HG03159 (cell line): Measurements from ENCODE around the gene C1orf210.
A peak's percentile ranks its signal among the peaks of the same experiment; 100 is the strongest.

ENCODE experiments used
- ATAC-seq: cut with Tn5 transposase; IDR thresholded peaks from one replicate; pipeline ENCODE4 v1.9.1; 2021; ENCODE audit warnings: mild to moderate bottlenecking, moderate library complexity; ENCODE audit not compliant: unreplicated experiment

C1orf210 gene

DNA sequence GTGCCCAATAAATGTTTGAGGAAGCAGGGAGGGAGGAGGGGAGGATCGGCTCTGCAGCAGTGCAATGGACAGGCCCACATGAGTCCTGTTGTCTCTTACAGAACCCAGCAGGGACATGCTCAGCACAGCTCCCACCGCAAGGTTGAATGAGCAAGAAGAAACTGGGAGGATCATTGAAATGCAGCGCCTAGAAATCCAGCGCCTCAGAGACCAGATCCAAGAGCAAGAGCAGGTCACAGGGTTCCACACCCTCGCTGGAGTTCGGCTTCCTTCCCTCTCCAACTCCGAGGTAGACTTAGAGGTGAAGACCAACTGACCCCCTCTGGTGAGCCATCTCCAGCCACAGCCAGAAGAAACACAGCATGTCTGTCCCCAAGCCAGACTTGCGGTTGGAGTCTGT, 31.5 kb downstream of the C1orf210 start:
- ATAC-seq: no peak

DNA sequence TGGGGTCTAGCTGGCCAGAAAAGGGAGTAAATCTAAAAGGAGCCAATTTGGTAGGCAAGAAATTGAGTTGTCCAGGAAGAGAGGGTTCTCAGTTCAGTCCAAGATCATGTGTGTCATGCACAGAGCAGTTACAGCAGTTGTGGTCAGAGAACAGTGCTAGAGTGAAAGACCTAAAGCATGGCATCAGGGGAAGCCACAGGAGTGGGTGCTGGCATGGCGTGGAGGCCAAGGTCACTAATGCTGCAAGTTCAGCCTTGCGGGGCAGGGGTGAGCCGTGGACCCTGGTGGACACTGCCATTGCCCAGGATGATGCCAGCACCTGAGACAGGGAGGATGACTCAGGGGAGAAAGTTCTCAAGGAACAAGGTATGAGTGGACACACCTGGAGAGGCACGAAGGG, 32.2 kb downstream of the C1orf210 start:
- ATAC-seq: no peak

DNA sequence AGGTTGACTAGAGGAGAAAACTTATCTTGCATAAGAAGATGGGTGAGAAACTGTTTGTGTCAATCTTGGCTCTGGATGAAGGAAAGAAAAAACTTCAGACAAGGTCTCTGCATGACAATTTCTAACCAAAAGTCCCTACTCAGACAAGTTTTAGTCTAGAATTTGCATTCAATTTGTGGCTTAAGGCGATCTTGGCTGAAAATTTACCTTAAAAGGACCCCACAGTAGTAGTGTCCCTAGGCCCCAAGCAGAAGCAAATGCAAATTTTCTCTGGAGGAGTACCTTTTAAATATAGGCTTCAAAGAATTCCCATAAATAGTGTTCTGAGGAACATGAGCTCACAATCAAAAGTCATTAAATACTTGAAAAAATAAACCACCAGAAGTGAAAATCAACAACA, 33.2 kb downstream of the C1orf210 start:
- ATAC-seq: no peak

DNA sequence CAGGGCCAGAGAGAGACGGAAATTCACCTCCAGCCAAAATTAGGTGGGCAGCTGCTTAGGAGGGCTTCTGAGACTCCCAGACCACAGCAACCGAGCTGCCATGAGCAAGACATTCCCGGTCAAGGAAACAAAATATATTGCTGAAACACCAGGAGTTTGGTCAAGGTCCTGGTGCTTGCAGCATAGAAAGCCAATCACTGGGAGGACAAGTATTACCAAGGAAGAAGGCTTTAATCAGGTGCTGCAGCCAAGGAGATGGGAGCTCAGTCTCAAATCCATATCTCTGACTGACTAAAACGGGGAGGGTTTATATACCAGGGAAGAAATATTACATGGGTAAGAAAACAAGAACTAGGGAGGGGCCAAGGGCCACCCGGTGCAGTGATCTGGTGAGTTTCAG, 34.4 kb downstream of the C1orf210 start:
- no peak for ATAC-seq

DNA sequence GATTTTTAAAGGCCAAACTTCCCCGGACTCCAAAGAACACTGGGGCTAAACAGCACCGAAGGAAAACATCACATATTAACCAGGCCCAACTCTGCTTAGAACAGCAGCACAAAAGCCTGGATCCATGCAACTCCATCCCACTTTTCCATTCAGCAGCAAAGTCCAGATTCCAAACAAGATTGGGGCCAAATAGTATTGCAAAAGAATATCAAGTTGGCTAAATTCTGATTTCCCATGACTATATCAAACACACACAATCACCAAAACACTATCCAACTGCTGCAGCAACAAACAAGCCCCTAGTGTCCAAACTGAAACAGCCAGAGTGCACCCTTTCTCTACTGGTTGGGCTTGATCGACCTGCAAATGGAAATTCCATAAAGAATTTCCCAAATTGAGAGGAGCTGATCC, 35.0 kb downstream of the C1orf210 start:
- no peak for ATAC-seq

DNA sequence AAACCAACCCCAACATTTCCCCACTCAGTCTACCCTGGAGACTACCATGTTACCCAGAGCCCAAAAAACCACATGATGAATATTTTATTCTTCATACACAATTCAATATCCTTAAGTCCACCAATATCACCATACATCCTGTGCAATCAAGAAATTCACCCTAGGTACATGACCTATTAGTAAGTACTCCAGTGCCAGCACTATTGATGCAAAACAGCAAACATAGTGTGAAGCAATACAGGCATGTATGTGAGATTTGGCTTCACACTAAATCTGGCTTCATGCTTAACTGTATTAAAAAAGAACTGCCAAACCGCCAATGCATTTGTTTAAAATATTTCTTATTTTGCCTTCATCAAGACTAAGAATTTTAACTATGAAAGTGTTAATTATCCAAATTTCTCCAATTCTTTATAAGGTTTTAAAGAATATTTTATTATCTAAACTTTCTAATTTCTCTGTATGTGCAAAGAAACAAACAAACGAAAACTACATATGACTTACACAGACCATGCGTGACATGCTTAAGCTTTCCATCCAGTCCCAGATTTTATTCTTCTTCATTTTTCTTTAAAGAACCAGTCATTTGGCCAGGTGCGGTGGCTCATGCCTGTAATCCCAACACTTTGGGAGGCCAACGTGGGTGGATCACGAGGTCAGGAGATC, 38.0 kb downstream of the C1orf210 start:
- ATAC-seq: no peak

DNA sequence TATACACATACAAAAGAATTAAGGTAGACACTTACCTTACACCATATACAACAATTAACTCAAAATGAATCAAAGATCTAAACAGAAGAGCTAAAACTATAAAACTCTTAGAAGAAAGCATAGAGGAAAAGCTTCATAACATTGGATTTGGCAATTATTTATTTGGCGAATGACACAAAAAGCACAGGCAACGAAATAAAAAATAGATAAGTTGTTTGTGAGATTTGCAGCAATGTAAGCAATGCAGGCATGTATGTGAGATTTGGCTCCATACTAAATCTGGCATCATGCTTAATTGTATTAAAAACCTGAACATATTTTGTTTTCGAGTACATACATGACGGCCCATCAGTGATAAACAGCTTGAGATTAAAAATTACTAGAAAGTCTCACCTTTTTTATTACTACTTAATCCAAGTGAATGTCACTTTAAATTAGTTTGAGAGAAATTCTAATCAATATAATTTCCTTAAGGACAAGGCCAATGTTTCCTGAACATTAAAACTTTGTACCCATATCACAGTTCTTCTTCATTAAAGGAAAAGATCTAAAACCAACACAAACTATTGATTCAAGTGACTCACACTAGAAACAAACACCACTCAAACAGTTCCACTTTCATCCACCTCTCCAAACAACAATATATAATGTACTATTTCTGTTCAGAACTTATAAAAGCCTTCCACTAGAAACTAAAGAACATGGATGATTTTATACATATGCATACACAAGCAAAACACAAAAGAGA, 38.7 kb downstream of the C1orf210 start:
- ATAC-seq: no peak

DNA sequence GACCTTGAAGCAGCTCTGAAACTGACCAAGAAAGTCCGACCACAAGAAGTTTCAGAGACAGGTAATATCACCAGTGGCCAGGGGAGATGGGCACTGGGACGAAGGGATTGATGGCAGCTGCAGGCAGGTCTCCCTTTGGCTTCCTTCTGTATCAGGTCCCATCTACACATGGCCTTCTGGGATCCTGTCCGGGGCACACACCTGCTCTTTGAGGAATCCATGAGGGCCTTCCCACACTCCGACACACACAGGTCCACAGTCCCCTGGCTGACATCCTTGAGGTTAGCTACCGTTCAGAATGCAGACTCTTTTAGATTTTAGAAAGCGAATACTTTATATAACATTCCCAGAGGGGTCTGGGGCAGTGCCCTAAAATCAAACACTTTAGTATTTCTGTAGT, 42.1 kb downstream of the C1orf210 start:
- no peak for ATAC-seq

DNA sequence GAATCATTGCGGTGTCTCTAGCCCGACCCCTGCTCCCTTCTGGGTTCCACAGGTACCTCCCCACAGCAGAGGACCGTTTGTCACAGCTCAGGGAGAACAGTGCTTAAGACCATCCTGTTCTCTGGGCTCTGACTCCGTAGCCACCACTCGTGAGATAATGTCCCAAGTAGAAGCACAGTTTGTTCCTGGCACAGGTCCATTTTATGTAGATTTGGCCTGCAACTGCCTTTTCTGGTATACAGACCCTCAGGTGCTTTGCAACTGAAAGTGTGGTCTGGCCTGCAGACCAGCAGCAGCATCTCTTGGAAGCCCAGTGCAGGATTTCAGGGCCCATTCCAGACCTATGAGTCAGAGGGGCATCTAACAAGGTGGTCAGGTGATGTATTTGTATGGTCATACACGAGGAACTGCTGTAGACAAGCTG, 44.0 kb downstream of the C1orf210 start:
- no peak for ATAC-seq

DNA sequence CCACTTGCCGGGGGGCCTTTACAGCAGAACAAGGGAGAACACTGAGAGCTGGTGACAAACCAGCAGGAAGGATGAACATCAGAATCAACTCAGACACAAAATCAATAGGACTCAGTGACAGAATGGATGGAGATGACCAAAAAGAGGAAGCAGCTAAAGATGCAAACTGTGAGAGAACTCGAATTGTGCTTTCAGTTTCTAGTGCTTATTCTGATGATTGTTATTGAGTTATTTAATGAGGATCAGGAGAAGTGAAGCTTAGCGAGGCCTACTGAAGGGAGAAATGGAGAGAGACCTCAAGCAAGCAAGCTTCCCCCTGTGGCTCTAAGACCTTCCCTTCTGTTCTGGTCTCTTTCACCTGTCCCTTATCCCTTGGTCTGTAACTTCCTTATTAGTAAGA, 45.9 kb downstream of the C1orf210 start:
- ATAC-seq: peak; percentile 89

DNA sequence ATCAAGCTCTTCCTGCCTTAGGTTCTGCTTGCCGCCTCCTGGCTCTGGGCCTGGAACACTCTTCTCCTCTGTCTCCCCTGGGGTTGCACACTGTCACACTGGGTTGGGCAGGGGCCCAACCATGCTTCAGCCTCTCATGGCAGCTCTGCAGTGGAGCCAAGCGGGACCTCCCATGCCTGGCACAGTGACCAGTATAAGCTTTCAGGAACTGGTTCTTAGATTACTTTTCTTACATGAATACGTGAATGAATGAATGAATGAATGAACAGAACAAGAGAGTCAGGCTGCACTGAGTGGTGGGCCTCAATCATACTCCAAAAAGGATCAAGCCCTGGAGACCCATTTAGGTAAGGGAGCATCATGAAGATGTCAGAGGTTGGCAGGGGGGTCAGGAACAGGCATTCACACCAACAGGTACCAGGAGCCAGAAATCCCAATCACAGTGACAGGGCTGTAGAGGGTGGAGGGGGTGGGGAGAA, 46.4 kb downstream of the C1orf210 start:
- no peak for ATAC-seq

DNA sequence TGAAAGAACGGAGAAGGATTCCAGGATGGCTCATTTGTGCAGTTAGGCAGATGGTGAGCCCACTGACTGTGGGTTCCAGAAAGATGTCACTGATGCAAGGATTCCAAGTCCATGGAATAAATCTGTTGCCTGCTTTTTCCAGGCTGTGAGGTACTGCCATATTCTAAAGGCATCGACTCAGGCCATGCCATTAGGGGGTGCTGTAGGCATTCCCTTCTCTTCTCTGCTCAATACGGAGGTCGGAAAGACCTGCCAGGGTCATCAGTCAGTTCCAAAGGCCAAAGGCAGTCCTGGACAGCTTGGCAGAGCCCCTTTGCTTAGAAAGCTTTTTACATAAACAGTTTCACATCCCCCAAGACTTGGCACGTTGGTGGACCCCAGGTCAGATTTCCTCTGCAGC, 47.3 kb downstream of the C1orf210 start:
- ATAC-seq: no peak

DNA sequence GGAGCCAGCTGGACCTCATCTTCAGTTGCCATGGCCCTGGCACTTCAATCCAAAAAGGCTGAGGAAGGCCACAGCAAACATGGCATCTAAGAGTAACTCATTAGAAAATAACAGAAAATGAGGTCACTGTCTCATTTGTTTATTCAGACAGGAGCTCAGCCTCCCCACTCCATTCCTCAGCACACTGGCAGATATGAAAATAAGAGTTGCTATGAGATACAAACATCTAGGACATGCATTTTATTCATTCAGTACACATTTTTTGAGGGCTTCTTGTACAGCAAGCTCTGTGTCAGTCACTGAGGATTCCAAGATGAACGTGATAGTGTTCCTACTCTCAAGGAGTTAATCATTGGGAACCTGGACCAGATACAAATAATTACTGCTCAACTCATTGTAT, 48.3 kb downstream of the C1orf210 start:
- ATAC-seq: no peak

DNA sequence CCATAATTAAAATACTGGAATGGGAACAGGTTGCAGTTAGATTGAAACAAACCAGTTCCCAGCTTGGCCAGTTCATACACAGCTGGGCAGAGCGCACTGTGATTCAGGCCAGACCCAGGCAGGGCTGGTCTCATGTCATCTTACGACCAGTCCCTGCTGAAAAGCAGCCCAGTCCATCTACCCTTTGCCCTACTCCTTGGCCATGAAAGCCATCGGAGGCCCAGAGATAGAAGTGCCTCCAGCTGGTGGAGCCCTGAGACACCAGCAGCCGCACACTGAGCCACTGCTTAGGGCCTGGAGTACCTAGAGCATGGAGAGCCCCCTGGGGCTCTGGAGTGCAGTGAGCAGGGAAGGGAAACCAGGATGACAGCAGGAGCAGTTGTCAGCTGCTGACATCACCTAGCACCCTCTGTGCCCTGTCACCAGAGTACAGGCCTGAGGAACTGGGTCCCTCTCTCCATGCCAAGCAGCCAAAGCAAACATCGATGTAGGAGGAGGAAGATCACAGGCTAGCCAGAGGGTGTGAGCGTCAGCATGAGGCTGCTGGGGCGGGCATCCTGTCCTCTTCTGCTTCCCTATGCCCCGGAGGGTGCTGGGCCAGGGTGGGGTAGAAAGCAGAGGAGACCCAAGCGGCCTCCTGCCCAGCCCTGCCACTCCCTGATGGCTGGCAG, 49.8 kb downstream of the C1orf210 start:
- ATAC-seq: no peak

DNA sequence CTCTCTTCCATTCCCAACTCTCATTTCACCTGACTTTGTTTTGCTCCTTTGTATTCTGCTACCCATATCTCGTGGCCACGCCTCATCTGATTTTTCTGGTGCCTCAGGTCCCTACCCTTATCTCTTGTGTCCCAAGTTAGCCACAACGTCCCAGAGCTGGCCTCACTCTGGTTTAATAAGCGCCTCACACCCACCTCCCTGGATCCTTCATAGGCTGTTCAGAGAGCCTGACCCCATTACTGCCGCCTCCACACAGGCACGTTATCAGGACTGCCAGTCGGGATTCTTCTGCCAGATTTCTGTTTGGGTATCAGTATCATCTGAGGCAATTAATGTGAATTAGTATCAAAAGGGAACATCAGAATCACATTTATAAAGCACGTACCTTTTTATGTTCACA, 50.3 kb downstream of the C1orf210 start:
- ATAC-seq: no peak

DNA sequence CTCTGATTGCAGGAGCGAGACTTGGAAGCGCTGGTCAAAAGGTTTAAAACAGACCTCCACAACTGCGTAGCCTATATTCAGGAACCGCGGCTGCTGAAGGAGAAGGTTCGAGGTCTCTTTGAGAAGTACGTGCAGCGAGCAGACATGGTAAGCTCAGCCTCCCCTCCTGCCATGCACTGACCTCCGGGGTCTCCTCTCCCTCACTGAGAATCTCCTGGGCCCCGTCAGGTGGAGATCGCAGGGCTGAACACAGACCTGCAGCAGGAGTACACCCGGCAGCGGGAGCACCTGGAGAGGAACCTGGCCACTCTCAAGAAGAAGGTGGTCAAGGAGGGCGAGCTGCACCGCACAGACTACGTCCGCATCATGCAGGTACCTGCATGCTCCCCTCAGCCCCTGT, 51.1 kb downstream of the C1orf210 start:
- no peak for ATAC-seq

DNA sequence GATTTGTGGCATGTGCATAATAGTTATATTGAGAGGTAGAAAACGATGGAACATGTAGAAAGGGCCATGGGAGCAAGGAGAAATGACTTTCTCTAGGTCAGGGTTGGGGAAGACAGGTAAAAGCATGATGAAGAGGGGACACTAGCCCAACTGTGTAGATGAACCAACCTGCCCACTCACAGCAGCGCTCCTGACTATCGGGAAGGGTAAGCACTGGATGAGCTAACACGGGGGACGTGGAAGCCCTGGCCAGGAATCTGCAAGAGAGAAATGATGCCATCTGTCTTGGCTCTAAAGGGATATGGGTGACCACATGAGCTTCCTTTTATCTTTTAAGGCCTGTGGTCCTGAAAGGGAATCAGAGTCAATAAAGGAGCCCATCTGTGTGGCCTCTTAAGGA, 51.8 kb downstream of the C1orf210 start:
- no peak for ATAC-seq

DNA sequence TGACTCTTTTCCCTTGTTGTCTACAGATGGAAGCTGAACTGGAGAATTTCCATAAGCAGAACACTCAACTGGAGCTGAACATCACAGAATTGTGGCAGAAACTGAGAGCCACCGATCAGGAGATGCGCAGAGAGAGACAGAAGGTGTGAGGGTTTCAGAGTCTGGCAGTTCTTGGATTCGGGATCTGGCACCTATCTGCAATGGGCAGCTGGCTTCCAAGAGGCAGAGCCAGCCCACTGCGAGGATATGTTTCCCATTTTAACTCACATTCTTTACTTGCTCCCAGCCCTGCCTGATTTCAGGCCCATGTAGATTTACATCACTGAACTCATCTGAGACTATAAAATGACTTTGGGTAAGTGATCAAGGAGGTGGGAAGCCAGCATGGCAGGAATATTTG, 52.9 kb downstream of the C1orf210 start:
- ATAC-seq: no peak

DNA sequence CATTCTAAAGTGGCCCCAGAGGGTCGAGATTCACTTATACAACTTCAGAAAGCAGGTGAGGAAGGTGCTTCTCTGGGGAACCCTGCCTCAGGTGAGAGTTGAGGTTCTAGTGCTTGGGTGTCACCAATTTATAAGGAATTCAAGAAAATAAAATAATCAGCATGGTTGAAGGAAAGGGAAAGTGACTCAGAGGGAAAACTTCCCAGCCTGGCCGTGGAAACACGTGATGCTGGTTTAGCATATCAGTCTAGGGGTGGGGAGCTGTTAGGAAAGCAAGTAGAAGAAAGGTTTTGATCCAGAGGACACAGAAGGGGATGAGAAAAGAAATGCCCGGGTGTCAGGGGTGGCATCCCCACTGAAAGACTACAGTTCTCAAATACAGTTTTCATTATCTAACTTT, 53.3 kb downstream of the C1orf210 start:
- ATAC-seq: no peak
